Measurements from ENCODE around the gene OLIG3.

Gene OLIG3

DNA sequence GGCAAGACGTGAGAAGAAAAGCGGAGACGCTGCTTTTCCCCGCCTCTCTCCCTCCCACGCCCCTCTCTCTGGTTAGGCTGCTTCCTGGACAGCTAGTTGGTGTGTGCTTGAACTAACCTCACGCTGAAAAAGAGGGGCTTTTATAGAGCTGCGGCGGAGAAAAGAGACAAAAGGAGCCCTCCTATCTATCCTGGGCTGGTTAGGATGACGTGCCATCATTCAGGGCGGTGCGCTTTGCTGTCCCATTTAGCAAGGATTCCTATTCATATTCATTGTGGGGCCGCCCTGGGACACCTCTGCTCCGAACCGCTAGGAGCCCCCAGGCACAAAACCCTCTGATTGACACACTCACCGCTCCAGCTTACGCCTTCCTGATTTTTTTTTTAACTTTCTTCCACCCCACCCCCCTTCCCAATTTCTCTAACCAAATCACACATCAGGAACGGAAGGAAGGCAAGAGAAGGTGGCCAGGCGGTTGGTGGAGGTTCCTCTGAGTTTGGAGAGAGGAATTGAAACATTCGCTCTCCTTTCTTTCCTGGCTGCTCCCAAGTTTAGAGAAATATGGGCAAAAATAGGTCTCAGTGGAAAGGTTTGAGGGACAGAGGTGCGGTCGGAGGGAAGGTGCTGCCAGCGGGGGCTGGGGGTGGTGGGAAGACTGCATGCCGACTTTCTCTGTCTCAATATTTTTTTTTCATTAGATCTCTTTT lies at the start of gene OLIG3:
OLIG3 (minus strand) TSS at position 114 of the 707 bp plus-strand sequence. CDS start 224 bp downstream, outside the sequence.
- no peak for DNase-seq (ENCODE audit: low spot score)

DNA sequence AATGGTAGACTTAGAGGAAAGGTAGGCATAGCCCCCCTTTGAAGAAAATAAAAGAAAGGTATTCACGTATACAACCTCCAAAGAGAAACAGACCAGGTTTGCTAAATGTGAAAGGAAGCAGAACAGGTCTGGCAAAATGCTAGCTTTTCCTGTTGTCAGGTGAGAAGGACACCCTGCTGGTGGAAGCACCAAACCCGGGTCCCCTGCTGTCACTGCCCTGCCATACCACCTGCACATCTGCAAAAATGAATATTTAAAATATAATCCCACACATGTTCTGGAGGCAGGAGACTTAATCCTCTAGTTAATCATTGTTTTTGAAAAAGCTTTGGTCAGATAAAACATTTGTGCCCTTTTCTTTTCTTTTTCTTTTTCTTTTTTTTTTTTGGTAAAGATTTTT lies 48.9 kb upstream of the OLIG3 start:
- no peak for DNase-seq (ENCODE audit: low spot score)

DNA sequence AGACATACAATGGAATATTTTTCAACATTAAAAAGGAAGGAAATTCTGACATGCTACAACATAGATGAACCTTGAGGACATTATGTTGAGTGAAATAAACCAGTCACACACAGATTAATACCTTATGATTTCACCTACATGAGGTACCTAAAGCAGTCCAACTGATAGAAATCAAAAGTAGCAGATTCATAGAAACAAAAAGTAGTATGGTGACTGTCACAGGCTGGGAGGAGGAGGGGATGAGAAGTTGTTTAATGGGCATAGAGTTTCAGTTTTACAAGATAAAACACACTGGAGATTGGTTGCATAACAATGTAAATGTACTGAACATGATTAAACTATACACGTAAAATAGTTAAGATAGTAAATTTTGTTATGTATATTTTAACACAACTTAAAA lies 48.5 kb upstream of the OLIG3 start:
- no peak for DNase-seq (ENCODE audit: low spot score)

DNA sequence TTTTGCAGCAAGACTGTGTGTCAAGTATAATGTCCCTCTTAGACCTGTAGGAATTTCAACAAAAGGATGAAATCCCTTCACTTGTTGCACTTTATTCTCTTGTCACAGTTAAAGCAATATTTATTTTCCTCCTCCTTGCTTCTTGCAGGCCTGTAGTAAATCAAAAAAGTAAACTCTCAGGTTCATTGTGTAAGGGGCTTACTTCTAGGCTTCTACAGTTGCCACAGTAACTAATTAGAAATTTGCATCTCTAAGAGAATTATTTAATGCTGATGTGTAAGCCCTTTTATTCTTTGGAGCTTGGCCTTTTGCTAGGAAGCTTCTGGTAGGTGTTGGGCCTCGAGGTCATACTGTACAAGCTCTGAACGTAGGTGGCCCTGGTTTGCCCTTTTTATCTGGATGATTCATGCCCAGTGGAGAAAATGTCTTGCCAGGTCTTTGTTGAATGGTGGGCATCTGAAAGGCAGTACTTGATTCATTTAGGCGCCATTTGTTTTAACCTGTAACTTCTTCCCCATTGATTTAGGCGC lies 47.4 kb upstream of the OLIG3 start:
- no peak for DNase-seq (ENCODE audit: low spot score)

DNA sequence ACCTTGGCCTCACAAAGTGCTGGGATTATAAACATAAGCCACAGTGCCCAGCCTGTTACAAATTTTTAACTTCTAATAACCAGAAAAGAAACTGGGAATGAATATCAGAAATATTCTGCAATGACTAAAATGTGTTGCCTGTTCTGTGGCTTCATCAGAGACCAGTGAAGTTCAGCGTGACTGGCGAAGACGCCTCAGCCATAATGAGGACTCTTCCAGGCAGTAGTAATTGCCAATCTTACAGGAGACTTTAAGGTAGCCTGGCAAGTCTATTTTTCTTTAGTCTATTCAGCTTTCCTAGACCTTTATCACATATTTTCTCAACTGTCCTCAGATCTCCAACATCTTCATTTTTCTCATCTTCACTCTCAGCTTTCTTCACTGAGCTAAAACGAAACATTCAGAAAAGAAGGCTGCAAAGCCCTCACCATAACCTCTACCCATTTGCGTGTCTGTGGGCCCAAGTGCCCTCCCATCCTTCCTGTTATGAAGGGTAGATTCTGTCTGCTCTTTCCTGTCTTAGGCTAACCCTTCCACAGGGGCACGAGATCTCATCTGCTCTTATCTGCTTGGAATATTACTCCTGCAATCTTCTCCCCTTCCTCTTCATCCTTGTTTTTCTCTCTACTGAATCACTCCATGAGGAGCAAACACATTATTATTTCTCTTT lies 42.0 kb upstream of the OLIG3 start:
- DNase-seq (ENCODE audit: low spot score) = no peak

DNA sequence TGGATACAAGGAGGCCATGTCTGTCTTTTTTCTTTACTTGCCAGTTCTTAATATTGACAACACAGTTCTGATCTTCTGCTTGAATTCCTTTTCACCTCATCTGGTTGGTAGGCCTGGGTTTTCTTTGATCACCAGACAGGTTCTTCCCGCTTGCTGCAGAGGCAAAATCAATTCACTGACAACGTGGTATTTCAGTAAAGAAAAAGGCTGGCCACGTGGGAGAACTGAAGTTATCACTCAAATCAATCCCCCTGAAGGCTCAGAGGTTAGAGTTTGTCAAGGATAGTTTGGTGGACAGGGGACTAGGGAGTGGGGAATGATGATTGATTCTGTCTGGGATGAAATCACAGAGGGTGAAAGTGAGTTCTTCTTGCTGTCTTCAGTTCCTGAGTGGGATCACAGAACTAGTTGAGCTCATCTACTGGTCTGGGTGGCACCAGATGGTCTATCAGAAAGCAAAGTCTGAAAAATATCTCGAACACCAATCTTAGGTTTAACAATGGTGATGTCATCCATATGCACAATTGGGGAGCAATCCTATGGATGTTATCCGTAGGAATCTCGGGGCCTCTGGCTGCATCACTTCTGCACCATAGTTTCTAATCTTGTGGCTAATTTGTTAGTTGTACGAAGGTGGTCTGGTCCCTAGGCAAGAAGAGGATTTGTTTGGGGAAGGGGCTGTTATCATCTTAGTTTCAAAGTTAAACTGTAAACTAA lies 37.3 kb upstream of the OLIG3 start:
- DNase-seq (ENCODE audit: low spot score) = no peak

DNA sequence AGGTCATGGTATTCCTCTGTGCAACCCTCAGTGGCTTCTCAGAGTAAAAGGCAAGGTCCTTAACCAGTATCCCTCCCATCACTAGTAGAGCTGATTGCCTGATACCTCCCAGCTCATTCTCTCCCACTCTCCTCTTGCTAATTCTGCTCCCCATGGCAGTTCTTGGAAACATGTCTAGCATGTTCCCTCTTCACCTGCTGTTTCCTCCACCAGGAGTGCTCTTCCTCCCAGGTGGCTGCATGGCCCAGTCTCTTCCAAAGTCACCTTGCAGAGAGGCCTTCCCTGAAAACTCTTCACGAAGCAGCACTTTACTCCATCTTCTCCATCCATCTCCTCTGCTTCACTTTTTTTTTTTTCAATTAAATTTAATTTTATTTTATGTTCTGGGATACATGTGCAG lies 36.2 kb upstream of the OLIG3 start:
- DNase-seq (ENCODE audit: low spot score) = no peak

DNA sequence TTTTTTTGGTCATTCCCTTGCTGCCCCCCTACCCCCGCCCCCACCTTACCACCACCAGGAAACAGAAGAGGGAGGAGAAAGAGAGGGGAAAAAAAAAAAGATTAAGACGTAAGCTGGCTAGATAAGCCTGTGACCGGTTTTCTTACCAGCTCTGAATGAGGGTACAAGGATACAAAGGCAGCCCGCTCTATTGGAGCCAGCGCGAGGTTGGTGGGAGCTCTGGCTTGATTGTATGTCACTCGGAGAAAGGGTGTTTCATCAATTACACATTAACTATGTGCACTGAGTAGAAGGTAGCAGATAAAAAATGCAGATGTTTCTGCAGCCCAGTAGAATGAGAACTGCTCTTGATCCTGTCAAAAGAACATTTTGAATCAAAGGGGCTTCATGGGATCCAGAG lies 28.6 kb upstream of the OLIG3 start:
- no peak for DNase-seq (ENCODE audit: low spot score)

DNA sequence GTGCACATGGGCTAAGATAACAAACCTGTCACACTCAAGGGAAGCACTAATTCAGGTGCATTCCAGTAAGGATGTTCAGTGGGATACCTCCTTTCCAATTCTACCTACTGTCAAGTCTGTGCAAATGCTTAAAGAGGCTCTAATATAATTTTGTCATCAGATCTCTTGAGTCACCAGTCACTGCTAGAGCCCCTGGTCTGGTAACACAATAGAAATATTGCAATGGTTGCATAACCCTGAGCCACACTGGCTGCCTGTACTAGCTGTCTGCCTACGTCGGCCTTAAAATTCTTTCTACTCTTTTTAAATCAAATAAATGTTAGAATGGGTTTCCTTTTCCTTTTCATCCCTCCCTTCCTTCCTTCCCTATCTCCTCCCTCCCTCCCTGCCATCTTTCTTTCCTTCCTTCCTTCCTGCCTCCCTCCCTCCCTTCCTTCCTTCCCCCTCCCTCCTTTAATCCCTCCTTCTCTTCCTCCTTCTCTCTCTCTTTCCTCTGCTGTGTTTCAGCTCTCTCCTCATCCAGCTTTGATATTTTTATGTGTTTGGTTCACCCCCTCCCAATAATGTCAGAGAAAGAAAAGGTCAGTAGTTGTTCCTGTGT lies 28.1 kb upstream of the OLIG3 start:
- DNase-seq (ENCODE audit: low spot score) = no peak

DNA sequence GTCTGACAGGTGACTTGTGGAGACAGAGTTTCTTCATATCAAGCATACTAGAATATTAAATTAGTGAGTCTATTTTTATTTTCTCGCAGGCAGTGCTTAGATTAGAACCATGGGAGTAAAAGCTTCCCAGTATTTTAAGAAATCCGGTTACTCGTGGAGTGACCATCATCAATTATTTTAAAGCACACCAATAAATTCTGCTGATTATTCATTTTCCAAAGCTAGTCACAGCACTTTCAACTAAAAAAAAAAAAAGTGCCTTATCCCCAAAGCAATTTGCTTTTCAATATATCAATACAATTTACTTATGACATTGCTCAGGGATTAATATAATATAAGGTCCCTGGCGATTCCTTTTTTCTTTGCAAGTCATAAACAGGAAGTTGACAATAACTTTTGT lies 26.3 kb upstream of the OLIG3 start:
- no peak for DNase-seq (ENCODE audit: low spot score)

DNA sequence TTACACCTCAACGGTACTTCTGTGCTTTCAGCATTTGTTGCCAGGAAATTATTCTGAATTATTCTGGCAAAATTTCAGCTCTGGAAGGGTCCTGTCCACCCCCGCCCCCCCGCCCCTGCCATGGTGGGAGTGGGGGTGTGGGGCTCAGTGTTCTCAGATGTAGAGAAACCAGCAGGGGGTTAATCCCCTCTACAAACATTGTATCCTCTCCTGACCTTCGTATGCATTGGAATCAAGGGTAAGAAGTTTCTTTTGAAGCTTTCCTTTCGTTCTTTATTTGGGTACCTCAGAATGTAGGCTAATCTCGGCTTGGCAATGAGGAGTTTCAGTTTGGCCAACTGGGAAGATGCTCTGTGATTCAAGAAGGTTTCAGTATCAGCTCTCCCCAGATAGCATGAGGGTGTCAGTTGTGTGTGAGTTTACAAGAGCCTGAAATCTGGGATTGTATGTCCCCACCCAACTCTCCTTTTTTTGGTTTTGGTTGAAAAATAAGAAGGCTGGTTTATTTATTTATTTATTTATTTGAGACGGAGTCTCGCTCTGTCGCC lies 25.5 kb upstream of the OLIG3 start:
- no peak for DNase-seq (ENCODE audit: low spot score)

DNA sequence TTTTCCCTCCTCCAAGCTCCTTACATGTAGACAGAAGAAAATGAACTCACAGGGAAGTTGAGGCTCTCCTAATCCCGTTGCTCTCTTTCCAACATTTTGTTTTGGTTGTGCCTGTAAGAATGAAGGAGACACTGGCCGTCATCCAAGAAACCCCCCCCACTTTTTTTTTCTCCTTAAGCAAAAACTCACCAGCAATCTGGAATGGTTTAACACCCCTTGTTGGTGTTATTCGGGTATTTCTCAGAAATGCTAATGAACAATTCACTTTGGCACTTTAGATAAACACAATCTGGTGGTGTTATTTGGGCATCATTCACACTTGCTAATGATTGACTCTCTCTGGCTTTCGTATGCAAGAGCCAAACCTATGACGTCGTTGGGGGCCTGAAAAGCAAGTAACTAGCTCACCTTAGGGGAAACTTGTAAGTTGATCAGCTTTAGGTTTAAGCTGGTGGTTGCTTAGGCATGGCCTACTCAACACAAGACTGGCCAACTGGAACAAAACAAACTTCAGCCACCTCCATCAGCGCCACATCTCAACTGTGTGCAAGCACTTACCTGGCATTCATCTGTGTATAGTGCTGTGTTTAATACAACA lies 24.3 kb upstream of the OLIG3 start:
- no peak for DNase-seq (ENCODE audit: low spot score)

DNA sequence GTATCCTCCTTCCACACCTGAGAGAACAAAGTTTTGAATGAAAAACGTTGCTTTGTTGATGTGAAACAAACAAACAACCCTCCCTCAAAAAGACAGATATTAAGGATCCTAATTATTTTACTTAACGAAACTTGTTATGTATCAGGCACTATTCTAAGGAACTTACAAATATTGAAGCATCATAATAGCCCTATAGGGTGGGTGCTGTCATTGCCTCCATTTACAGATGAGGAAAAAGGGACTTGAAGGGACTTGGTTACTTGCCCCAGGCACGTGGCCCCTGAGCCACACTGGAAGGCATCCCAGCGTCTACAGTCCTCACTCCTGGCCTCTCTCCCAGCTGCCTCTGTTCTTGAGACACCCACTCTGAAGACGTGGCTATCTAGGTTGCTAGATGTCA lies 20.2 kb upstream of the OLIG3 start:
- no peak for DNase-seq (ENCODE audit: low spot score)

DNA sequence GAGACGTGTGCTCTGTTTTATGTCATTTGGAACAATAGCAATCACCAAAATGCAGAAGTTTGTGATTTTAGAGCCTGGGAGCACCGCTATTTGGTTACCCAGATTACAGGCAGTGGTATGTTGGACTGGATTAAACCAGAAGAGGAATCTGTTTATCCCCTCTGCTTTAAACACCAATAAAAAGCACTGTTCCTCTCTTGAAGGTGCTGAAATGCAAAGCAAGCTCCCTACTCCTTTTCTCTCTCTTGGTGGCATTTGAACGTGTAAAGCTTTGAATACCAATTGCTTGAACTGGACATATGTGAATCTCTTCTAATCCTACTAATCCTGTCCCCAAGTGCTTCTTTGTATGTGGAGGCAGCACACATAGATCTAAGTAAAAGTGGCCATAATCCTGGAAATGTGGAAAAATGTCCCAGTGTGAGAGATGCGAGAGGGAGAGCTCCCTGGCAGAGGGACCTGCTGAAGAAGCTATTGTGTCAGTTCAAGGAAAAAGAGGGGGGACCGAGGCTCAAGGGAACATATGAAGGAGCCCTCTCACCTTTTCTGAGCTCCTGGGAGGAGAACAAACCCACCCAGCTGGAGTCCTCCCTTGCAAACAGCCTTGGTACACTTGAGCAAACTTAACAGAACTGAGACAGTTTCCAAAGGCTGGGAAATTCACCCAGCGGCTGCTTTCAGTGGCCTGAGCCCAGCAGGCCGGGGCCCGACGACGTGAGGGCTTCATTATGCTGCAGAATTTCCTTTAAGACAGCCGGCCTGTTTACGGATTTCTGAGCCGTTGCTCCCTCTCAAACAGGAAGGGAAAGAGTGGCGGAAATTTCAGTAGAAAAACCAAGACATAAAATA lies 18.8 kb upstream of the OLIG3 start:
- no peak for DNase-seq (ENCODE audit: low spot score)

DNA sequence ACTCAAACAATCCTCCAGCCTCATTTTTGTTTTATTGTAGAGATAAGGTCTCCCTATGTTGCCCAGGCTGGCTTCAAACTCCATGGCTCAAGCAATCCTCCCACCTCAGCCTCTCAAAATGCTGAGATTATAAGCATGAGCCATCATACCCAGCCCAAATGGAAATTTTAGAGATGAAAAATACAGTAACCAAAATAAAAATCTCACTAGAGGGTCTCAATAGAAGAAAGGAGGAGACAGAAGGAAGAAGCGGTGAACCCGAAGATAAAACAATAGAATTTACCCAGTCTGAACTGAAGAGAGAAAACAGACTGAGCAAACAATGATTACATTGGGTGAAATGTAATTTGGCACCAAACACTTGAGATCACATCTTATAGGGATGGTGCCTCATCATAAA lies 16.7 kb upstream of the OLIG3 start:
- DNase-seq (ENCODE audit: low spot score) = no peak

DNA sequence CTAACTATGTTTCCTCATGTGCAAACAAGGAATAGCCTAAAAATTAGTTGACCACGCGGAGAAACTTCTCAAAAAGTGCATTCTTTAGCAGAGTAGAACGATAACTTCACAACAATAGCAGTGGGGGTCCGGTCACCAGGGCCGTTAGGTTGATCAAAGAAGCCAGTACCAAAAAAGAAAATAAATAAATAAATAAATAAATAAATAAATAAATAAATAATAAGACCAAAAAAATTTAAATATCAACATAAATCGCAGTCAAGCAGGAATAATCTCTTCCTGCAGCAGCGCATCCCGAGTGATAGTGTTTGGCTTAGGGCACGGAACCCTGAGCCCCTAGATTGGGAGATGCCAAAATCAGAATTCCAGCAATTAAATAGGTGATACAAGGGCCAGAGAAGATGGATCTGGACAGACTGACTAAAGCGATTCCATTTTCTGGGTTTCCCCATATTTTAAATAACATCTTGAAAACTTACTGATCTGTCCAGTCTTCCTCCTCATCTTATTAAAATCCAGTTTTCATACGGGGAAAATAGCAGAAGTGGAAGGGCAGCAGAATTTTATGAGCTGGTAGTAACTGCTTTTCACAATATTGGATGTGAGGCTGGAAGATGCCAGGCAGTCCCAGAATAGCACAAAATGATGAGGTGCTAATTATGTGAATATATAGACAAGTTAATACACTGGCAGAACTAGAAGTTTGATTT lies 4.4 kb upstream of the OLIG3 start:
- DNase-seq (ENCODE audit: low spot score) = no peak

DNA sequence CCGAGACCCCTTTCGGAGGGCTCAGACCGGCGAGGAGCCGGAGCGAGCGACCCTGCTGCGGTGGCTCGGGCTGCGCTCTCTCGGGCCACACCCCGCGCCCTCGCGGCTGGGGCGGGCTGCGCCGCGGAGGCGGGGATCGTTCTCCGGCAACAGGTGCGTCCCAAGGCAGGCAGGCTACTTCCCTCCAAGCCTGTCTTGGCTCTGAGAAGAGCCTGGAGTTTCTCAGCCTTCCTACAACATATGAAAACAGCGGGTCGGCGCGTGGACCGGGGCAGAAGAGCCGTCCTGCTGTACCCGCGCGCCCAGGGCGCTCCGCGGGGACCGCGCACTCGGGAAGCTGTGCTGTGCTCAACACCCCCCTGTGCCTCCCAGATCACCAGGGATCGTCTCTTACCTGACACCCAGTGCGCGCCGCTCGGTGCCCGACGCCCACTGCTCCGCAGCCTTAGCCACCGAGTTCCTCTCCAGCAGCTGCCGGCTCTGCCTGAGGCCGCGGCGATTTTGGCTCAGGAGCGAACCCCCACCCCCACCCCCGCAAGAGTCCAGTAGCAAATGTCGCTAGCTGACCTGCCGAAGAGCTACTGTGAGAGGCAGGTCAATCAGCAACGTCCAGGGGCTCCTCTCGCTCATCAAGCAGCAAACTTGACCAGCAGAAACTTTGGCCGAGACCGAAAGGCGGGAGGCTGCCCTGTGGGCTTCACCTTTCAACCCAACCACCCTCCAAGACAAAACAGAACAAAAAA lies 3.7 kb upstream of the OLIG3 start:
- DNase-seq (ENCODE audit: low spot score) = no peak

DNA sequence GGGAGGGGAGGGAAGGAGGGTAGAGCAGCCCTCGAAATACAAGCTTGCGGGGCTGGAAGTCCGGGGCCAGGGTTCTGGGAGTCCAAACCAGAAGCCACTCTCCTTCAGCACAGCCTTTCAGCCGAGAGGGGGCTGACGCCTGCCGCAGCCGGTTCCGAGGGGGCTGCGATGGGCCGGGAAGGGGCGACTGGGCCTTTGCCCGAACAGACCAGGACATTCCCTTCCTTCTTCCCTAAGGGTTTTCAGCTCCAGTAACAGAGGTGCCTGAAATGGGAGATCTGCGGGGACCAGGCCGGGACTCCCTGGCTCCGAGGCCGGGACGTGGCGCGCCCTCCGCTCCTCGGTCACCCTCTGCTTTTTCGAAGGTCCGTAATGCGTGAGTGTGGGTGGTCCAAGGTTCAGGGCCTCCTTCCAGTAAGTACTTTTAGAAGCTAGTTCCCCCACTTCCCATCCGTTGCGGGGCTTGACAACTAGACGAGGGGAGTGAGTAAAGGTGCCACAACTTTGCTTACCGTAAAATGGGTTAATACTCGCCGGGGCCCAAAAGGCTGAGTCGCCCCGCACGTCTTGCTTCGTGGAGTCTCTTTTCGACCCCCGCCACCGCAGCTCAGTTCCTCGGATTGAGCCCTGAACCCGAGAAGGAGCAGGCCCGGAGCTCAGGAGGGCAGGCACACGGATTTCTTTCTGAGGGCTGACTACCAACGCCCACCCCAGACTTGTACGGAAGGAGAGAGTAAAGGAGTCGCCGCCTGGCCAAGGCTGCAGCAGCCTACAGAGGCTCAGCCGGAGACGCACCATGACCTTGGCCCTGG lies 2.9 kb upstream of the OLIG3 start:
- no peak for DNase-seq (ENCODE audit: low spot score)

DNA sequence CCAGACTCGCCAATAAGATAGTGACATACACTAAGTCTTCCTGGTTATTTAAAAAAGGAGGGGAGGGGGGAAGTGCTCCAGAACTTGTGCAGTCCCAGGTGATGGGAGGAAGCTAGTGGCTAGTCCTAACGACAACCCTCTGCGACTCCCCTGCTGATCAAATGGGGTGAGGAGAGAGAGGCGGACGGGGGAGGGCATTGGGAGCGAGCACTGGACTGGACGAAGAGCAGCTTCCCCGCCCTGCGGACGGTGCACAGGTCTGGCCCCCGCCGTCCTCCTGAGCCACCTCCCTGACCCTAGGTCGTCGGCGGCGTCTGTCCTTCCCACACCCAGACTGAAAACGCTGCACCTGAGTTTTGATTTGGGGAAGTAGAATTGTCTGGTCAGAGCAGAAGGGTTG lies 2.2 kb upstream of the OLIG3 start:
- no peak for DNase-seq (ENCODE audit: low spot score)

All from pons (tissue), 1 donor.